Dermis blood vessel endothelial cell (primary cell): ENCODE results near the gene CCDC88C. TPM values are rescaled to one million over a fixed set of nuclear protein-coding genes. Genes with fewer than 3 reads are reported as not detected.
A peak's percentile ranks its signal among the peaks of the same experiment; 100 is the strongest.

ENCODE experiments used
- DNase-seq: peaks from one replicate; pipeline ENCODE4 v3.0.0; 2010
- total RNA-seq: library from RNA; depleted of rRNA; stranded (reverse); fragments of >200 nt; gene quantifications from 2 replicates; pipeline ENCODE4 v1.2.3, GENCODE V29; 2014

Gene CCDC88C
- total RNA-seq, 1 donor from 2014 or later: 50.0 TPM

- peak; percentile 90 for DNase-seq
Measured at GRCh38 chr14:91327250-91327595, 90.4 kb downstream of the CCDC88C start.

- peak; percentile 79 for DNase-seq
Measured at GRCh38 chr14:91326514-91327249, 90.9 kb downstream of the CCDC88C start.

DNA sequence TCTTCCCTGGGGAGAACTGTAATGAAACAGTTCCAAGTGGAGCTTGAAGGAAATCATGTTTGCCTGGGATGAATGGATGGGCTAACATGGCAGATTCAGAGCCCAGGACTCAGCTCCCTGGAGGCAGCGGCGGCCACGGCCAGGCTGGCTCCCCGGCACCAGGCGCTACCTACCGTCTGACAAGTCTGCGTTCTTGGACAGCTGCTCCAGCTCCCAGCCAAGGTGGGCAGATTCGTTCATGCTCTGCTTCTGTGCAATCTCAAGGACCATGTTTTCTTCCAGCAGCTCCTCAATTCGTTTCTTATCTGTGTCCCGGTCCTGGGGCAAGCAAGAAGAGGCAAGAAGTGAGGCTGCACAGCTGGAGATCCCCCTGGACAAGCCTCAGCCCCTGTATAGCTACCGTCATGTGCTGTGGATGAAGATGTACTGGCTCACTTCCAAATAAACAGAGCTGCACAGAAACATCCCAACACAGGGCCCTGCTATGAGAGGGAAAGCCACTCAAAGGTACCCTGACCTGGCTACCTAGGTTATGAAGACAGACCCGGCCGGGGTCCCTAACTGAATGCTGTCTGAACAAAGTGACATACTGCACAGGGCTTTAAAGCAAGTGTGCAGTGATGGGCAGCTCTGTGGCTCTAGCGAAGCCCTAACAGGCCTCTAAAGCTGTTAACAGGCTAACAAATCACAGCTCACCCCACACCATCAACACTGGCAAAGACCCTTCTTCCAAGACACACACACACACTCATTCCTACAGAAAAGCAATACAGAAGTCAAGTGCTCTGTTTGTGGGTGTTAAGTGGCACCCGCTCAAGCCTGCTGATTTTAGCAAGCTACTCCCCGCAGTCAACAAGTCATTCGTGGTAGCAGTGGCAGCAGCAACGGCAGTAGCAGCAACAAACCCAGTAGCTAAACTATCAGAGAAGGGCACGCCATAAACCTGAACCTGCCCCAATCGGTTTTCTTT is 92.7 kb downstream of the CCDC88C start:
- DNase-seq: no peak

DNA sequence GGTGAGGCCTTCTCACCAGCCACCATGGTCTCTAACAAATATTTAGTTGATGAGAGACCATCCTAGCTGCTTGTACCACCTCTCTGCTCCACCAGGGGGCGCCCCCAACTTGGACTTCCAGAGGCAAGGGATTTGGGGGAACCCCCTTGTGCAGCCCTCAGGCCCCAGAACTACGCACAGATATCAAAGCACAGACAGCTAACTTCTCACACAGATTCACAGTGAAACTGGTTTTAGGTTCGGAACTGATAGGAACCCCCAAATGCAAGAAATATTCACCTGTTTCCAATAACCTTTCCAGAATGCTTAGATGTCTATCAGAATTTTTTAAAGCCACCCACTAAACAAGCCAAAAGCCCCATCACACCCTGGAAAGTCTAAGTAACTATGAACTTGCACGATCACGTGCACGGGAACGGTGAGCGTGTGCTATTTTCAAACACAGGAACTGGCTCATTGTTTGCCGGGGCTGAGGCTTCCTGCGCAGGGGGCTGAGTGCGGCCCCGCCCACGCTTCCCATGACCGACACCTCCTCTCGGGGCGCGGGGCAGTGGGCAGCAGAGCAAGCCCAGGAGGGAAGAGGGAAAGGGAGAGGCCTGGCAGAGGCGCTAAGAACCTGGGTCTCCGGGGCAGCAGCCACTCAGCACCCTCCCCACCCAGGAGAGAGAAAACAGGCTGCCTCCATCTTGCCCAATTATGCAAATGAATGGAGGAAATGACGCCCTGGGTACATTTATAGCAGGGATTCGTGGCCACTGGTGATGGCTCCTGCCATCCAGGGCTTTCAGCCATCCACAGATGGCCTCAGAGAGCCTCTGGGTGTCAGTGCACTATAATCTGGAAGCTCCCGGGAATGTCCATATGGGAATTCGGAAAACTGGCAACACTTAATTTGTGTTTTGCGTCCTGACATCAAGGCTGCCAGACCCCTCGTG is 93.7 kb downstream of the CCDC88C start:
- peak; percentile 99 for DNase-seq

- DNase-seq: no peak
Measured at GRCh38 chr14:91323031-91323430, 94.6 kb downstream of the CCDC88C start.

- DNase-seq: peak; percentile 69
Measured at GRCh38 chr14:91322623-91323022, 95.0 kb downstream of the CCDC88C start.

DNA sequence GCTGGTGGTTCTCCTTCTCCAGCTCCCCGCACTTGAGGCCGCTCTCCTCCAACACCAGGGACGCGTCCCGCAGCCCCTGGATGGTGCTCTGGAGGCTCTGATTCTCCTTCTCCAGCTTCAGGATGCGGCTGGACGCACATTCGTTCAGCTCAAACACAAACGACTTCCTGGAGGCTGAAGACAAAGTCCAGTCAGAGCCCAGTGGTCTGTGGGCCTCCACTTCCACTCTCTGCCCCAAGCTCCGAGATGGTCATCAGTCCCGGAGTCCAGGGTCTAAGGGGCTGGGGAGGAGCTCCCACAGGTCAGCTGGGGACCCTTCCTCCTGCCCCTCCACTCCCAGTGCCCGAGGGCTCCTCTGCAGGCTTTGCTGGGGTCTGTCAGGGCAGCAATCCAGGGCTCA is 96.5 kb downstream of the CCDC88C start:
- no peak for DNase-seq

- no peak for DNase-seq
Measured at GRCh38 chr14:91320266-91320665, 97.4 kb downstream of the CCDC88C start.

DNA sequence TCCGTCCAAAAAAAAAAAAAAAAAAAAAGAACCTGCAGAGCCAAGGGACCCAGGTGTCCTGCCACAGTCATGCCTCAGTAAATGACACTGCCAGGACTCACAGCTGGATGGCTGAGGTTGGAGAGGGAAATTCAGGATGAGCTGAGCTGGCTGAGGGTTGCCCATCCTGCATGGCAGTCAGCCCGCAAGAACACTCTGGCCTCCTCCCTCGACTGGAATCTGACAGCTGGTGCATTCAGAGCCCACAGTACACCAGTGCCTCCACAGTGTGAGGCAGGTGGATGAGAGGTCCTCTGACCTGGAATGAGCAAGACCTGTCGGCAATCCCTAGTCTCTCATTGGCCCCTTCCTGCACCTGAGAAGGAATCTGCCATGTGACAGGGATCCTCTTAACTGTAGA is 98.7 kb downstream of the CCDC88C start:
- no peak for DNase-seq

GRCh38 chr14:91317381-91318308 is 100.0 kb downstream of the CCDC88C start:
- peak; percentile 43 for DNase-seq

DNA sequence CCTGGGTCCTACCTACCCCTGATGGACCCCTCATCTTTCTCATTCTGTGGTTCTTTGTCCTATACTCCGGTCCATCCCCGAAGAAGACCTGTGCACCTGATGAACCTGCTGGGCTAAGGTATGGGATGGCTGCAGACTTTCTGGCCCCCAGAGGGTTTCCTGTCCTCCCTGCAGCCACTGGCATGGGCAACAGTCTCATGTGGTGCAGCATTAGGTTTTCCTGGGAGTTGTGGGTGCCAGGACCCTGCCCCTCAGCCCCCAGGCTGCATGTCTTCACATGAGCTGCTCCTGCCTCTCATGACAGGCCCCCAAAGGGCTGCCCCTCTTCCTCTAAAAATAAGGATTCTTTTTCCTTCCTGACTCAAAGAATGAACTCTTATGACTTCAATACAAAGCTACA is 100.9 kb downstream of the CCDC88C start:
- no peak for DNase-seq

DNA sequence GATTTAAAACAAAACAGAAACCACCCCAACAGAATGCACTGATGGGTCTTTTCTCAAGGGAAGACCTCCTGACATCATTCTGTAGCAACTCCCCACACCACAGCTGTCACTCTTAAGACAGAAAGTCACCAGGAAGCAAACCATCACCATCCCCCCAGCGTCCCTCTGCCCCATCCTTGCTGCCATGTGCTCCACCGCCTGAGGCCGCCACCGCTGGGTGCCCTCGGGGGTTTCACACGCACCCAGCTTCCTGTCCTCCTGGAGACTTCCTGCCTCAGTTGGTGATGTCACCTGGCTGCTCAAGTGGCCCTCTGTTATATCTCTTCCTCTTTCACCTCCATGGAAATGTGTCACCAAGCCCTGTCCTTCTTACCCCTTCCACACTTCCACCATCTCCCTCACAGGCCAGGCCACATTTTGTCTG is 101.8 kb downstream of the CCDC88C start:
- peak; percentile 38 for DNase-seq

DNA sequence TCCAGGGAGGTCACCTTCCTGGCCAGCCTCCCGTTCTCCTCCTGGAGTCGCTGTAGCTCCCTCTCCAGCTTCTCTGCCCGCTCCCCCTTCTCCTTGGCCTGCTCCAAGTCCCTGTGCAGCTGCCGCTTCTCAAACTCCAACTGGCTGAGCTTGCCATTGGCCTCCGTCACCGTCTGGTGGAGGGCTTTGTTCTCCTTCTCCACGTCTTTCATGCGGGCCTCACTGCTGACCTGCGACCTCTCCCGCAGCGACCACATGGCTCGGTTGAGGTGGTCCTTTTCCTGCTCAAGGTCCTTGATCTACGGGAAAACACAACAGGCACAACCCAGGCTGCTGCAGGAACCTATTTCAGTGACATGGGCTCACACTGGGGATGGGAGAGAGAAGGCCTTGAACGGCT is 103.8 kb downstream of the CCDC88C start:
- DNase-seq: no peak

- no peak for DNase-seq
Measured at GRCh38 chr14:91313154-91313850, 104.3 kb downstream of the CCDC88C start.

- DNase-seq: no peak
Measured at GRCh38 chr14:91311284-91311662, 106.3 kb downstream of the CCDC88C start.

DNA sequence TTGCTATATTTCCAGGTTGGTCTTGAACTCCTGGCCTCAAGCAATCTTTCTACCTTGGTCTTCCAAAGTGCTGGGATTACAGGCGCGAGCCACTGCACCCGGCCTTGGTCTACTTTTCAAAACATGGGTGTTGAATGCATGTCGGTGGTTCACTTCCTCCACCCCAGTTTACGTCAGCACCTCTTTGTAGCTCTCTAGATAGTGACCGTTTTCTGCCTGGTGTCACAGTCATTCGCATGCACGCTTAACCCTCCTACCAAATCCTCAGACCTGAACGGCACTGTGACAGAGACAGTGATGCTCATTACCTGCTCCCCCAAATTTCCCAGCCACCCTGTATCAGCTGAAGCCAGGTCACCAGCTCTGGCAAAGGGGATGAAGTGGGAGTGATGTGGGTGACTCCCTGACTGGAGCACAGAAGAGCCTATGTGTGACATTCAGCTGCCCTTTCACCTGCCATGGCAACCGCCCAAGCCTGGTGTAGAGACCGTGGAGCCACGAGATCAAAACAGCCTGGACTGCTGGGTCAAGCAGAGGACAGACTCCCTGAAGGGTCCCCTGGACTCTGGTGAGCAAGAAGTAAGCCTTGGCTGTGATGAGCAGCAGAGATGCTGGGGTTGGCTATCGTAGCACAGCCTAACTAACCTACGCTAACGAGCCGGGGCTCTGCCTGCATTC is 106.9 kb downstream of the CCDC88C start:
- no peak for DNase-seq

DNA sequence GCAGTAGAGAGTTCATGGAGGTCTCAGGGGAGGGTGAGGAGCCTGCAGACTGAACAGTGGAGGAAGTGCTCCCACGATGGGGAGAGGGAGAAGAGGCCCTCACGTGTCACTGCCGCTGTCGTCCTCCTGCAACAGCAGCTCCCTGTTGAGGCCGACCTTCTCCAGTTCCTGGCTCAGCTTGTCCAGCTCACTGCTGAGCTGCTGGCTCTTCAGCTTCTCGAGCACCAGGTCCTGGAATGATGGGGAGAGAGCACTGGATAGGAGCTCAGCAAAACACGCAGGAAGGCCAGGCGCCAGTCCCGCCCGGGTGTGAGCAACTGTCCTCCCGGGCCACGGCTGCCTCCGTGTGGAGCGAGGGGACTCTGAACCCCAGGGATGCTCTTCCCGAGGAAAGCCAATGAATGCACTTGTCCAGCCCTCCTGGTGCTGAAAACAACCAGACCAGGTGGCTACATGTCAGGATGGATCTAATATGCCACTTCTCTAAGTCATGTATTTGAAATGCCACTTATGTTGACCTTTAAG is 107.8 kb downstream of the CCDC88C start:
- DNase-seq: no peak

DNA sequence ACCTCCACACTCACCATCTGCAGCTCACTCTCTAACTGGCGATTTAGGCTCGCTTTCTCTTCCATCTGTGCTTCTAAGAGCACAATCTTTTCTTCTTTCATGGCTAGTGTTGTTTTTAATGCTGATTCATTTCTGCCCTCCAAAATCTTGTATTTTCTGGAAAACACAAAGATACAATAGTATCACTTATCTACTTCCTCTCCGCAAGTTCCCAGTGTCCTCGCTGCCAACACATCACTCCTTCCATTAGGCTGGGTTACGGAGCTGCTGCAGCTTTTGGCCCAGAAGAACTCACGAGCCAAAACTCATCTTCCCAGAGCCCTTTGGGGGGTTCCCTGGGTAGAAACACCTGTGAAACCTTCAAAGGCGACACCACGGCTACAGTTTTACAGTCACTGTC is 109.3 kb downstream of the CCDC88C start:
- no peak for DNase-seq

GRCh38 chr14:91307652-91308051 is 110.0 kb downstream of the CCDC88C start:
- DNase-seq: no peak

- no peak for DNase-seq
Measured at GRCh38 chr14:91307046-91307445, 110.6 kb downstream of the CCDC88C start.
